ENCODE results near the gene GARNL3.

DNA sequence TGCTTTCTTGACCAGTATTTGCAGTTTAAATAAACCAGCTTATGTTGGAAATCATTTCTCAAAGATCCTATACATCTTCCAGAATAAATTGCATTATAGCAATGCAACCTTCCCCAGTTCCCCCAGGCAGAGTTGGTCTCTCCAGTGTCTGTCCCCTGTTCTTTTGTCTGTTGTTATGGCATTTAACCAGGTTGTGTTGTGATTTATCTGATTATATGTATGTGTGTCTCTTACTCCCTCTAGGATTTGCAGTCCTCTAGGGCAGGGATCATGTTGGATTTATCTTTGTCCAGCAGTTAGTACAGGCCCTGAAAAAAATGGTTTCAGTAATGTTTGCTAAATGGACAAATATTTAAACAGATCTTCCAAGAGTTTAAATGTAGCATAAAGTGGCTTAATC lies 17.3 kb downstream of the GARNL3 start:
- TF ChIP-seq, protein P1, sequence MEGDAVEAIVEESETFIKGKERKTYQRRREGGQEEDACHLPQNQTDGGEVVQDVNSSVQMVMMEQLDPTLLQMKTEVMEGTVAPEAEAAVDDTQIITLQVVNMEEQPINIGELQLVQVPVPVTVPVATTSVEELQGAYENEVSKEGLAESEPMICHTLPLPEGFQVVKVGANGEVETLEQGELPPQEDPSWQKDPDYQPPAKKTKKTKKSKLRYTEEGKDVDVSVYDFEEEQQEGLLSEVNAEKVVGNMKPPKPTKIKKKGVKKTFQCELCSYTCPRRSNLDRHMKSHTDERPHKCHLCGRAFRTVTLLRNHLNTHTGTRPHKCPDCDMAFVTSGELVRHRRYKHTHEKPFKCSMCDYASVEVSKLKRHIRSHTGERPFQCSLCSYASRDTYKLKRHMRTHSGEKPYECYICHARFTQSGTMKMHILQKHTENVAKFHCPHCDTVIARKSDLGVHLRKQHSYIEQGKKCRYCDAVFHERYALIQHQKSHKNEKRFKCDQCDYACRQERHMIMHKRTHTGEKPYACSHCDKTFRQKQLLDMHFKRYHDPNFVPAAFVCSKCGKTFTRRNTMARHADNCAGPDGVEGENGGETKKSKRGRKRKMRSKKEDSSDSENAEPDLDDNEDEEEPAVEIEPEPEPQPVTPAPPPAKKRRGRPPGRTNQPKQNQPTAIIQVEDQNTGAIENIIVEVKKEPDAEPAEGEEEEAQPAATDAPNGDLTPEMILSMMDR (IDR thresholded peaks at IDR 0.05) = no peak
- no peak for TF ChIP-seq POLR2AphosphoS5 (IDR thresholded peaks at IDR 0.05)

All from breast epithelium (tissue), 3 donors.